HEK293 (cell line): ENCODE measurements around the gene RRP15.

Experiments used
- CTCF ChIA-PET: fragments of 350-600 bp; formaldehyde crosslinking; extraction: SDS; loops from one replicate; lab custom pipeline; 2021; ENCODE audit warnings: antibody characterized with exemption; lab: Yijun Ruan, JAX
- POLR2A ChIA-PET: fragments of 300-600 bp; formaldehyde crosslinking; extraction: SDS; loops from one replicate; lab custom pipeline; 2020; ENCODE audit warnings: antibody characterized with exemption, inconsistent platforms; lab: Yijun Ruan, JAX
- H3K27ac ChIP-seq: fragments of 200-500 bp; sonication (Bioruptor generic); 2 replicates; pipeline ENCODE4 v1.5.1; 2014; ENCODE audit warnings: low read depth, low read length, control low read depth, inconsistent platforms; ENCODE audit errors: extremely low read depth
- H3K36me3 ChIP-seq, 2 experiments: fragments of 200-500 bp in 1 of 2; sonication (Bioruptor generic) in 1 of 2; 1 replicate in 1 of 2; 2 replicates in 1 of 2; pipeline ENCODE4 v1.5.1; 2014 to 2017; ENCODE audit warnings: inconsistent platforms in 2 of 2, low read length in 2 of 2; ENCODE audit not compliant: control insufficient read depth in 2 of 2, insufficient read depth in 1 of 2
- H3K4me1 ChIP-seq: fragments of 200-500 bp; sonication (Bioruptor generic); 2 replicates; pipeline ENCODE4 v1.5.1; 2014; ENCODE audit warnings: mild to moderate bottlenecking, low read length, inconsistent platforms; ENCODE audit not compliant: control insufficient read depth, insufficient read depth
- H3K4me3 ChIP-seq: 2 replicates; pipeline ENCODE4 v1.5.1; 2011; ENCODE audit warnings: low read depth, mild to moderate bottlenecking, control low read depth, low read length, moderate library complexity
- H3K9me3 ChIP-seq: fragments of 200-500 bp; sonication (Bioruptor generic); 2 replicates; pipeline ENCODE4 v1.5.1; 2014; ENCODE audit warnings: low read depth, low read length, inconsistent platforms; ENCODE audit not compliant: control insufficient read depth, insufficient read depth
- BCL11A ChIP-seq: fragments of 450-650 bp; formaldehyde crosslinking; IDR thresholded peaks from 2 replicates; pipeline ENCODE4 v1.5.1; 2016; ENCODE audit warnings: low read depth, missing biosample characterization, missing genetic modification characterization
- FEZF1 ChIP-seq: fragments of 450-650 bp; formaldehyde crosslinking; IDR thresholded peaks from 2 replicates; pipeline ENCODE4 v1.5.1; 2016; ENCODE audit warnings: missing biosample characterization, missing genetic modification characterization
- HOXA7 ChIP-seq: sonication (generic); formaldehyde crosslinking; IDR thresholded peaks from 2 replicates; pipeline ENCODE4 v1.8.1; 2022; ENCODE audit warnings: missing genetic modification reagents, borderline replicate concordance
- KLF7 ChIP-seq: fragments of 450-650 bp; formaldehyde crosslinking; IDR thresholded peaks from 2 replicates; pipeline ENCODE4 v1.5.1; 2016; ENCODE audit warnings: missing biosample characterization, missing genetic modification characterization, borderline replicate concordance
- KLF8 ChIP-seq: fragments of 450-650 bp; formaldehyde crosslinking; IDR thresholded peaks from 2 replicates; pipeline ENCODE4 v1.5.1; 2016; ENCODE audit warnings: missing biosample characterization, missing genetic modification characterization
- KLF9 ChIP-seq: fragments of 450-650 bp; formaldehyde crosslinking; IDR thresholded peaks from 2 replicates; pipeline ENCODE4 v1.5.1; 2016; ENCODE audit warnings: missing biosample characterization, missing genetic modification characterization, low read depth
- PRDM1 ChIP-seq: fragments of 450-650 bp; formaldehyde crosslinking; IDR thresholded peaks from 2 replicates; pipeline ENCODE4; 2016; ENCODE audit warnings: missing biosample characterization, missing genetic modification characterization
- SP2 ChIP-seq: fragments of 450-650 bp; formaldehyde crosslinking; IDR thresholded peaks from 2 replicates; pipeline ENCODE4 v1.5.1; 2016; ENCODE audit warnings: missing biosample characterization, missing genetic modification characterization
- YY2 ChIP-seq: fragments of 450-650 bp; formaldehyde crosslinking; IDR thresholded peaks from 2 replicates; pipeline ENCODE4 v1.5.1; 2016; ENCODE audit warnings: missing biosample characterization, missing genetic modification characterization
- ZBTB8A ChIP-seq: fragments of 450-650 bp; formaldehyde crosslinking; IDR thresholded peaks from 2 replicates; pipeline ENCODE4 v1.5.1; 2016; ENCODE audit warnings: missing biosample characterization, missing genetic modification characterization
- ZNF121 ChIP-seq: fragments of 450-650 bp; formaldehyde crosslinking; IDR thresholded peaks from 2 replicates; pipeline ENCODE4 v1.5.1; 2016; ENCODE audit warnings: missing biosample characterization, missing genetic modification characterization
- ZNF140 ChIP-seq: fragments of 450-650 bp; formaldehyde crosslinking; IDR thresholded peaks from 2 replicates; pipeline ENCODE4 v1.5.1; 2016; ENCODE audit warnings: missing biosample characterization, missing genetic modification characterization
- ZNF394 ChIP-seq: fragments of 450-650 bp; formaldehyde crosslinking; IDR thresholded peaks from 2 replicates; pipeline ENCODE4 v1.5.1; 2016; ENCODE audit warnings: missing biosample characterization, missing genetic modification characterization, mild to moderate bottlenecking, moderate library complexity, borderline replicate concordance
- ZNF433 ChIP-seq: fragments of 450-650 bp; formaldehyde crosslinking; IDR thresholded peaks from 2 replicates; pipeline ENCODE4 v1.5.1; 2016; ENCODE audit warnings: missing biosample characterization, missing genetic modification characterization, low read depth
- ZNF48 ChIP-seq: fragments of 450-650 bp; formaldehyde crosslinking; IDR thresholded peaks from 2 replicates; pipeline ENCODE4 v1.5.1; 2016; ENCODE audit warnings: missing biosample characterization, missing genetic modification characterization
- ZNF610 ChIP-seq: fragments of 450-650 bp; formaldehyde crosslinking; IDR thresholded peaks from 2 replicates; pipeline ENCODE4 v1.5.1; 2016; ENCODE audit warnings: missing biosample characterization, missing genetic modification characterization, borderline replicate concordance
- ZNF707 ChIP-seq: fragments of 450-650 bp; formaldehyde crosslinking; IDR thresholded peaks from 2 replicates; pipeline ENCODE4 v1.5.1; 2016; ENCODE audit warnings: missing biosample characterization, missing genetic modification characterization
- ZNF792 ChIP-seq: fragments of 450-650 bp; formaldehyde crosslinking; IDR thresholded peaks from 2 replicates; pipeline ENCODE4 v1.5.1; 2016; ENCODE audit warnings: missing biosample characterization, missing genetic modification characterization
- ZSCAN16 ChIP-seq: fragments of 450-650 bp; formaldehyde crosslinking; IDR thresholded peaks from 2 replicates; pipeline ENCODE4 v1.5.1; 2016; ENCODE audit warnings: missing biosample characterization, missing genetic modification characterization
- ZSCAN23 ChIP-seq: fragments of 450-650 bp; formaldehyde crosslinking; IDR thresholded peaks from 2 replicates; pipeline ENCODE4 v1.5.1; 2016; ENCODE audit warnings: missing biosample characterization, missing genetic modification characterization
- ZXDB ChIP-seq: fragments of 450-650 bp; formaldehyde crosslinking; IDR thresholded peaks from 2 replicates; pipeline ENCODE4 v1.5.1; 2016; ENCODE audit warnings: missing biosample characterization, missing genetic modification characterization
- TF ChIP-seq, protein P1 (sequence below): fragments of 450-650 bp; formaldehyde crosslinking; IDR thresholded peaks from 2 replicates; pipeline ENCODE4 v1.5.1; 2016; ENCODE audit warnings: missing biosample characterization, missing genetic modification characterization
- TF ChIP-seq, protein P2 (sequence below): fragments of 450-650 bp; formaldehyde crosslinking; IDR thresholded peaks from 2 replicates; pipeline ENCODE4 v1.5.1; 2016; ENCODE audit warnings: missing biosample characterization, missing genetic modification characterization
- TF ChIP-seq, protein P3 (sequence below): fragments of 450-650 bp; formaldehyde crosslinking; IDR thresholded peaks from 2 replicates; pipeline ENCODE4 v1.5.1; 2016; ENCODE audit warnings: missing biosample characterization, missing genetic modification characterization

Gene RRP15

DNA sequence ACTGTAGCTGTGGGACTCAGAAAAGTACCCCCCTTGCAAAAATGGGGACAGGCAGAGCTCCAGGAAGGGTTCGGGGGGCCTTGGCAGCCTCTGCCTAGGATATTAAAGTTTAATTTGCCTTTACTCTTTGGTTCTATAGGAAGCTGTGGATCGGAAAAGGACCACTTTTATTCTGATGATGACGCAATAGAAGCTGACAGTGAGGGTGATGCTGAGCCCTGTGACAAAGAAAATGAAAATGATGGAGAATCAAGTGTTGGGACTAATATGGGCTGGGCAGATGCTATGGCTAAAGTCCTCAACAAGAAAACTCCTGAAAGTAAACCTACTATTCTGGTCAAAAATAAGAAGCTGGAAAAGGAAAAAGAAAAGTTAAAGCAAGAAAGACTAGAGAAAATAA lies 17.1 kb downstream of the RRP15 start:
- Histone ChIP-seq H3K27ac (no peak overlapping the region), H3K36me3 (peaks cover 0 to 13% of the 10 kb centered on the region in 2 experiments; a peak in 1 of 3 replicates)
- POLR2A ChIA-PET, result no interaction called here

DNA sequence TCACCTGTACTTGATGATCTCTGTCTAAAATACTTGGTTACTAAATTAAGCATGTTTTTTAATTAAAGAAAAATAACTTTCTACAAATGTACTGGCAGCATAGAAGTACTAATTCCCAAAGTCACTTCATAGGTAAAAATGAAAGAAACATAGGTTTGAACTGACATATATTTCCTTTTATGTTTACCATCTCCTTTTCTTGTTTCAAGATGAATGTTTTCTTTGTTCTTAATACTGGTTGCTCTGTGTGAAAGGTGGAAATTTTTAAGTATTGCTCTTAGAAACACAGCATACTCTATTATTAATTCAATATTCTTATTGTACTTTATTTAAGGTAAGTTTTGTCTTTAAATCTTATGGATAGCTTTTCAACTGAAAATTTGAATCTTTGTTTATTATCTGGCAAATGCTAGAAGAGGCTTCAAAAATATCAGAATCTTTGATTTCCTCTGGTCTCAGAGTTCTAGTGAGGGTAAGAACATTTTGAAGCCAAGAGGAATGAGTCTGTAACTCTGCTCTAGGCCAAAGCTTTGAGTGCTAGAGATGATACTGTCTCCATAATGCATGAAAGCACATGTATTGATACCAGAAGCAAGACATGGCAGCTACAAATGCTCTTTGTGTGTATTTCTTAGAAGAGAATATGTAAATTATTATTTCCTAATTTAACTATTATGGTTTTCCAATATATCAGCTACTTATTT lies 18.2 kb downstream of the RRP15 start:
- POLR2A ChIA-PET, result interaction anchor here (0.6 kb wide), 1 partner anchor 27 kb away, joined by 7 read pairs; no protein-coding TSS in a partner anchor
- H3K27ac ChIP-seq, result no peak overlapping the region

More for the DNA sequence above, 17.1 kb downstream of the RRP15 start:
- 0 out of 2 replicates have a peak, but pooled peaks have one; percentile 20 for TF ChIP-seq PRDM1 (tag by site-specific recombination)
- TF ChIP-seq, protein P1, sequence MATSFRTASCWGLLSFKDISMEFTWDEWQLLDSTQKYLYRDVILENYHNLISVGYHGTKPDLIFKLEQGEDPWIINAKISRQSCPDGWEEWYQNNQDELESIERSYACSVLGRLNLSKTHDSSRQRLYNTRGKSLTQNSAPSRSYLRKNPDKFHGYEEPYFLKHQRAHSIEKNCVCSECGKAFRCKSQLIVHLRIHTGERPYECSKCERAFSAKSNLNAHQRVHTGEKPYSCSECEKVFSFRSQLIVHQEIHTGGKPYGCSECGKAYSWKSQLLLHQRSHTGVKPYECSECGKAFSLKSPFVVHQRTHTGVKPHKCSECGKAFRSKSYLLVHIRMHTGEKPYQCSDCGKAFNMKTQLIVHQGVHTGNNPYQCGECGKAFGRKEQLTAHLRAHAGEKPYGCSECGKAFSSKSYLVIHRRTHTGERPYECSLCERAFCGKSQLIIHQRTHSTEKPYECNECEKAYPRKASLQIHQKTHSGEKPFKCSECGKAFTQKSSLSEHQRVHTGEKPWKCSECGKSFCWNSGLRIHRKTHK (tag by site-specific recombination), result no peak
- Histone ChIP-seq H3K9me3 (no peaks in the 10 kb centered on the region), H3K4me3 (no peak overlapping the region), H3K4me1 (peaks cover 18% of the 10 kb centered on the region)
- CTCF ChIA-PET, result interaction anchor here (0.6 to 0.7 kb wide), 2 partner anchors 478 to 906 kb away, joined by 3 to 7 read pairs; no protein-coding TSS in a partner anchor

DNA sequence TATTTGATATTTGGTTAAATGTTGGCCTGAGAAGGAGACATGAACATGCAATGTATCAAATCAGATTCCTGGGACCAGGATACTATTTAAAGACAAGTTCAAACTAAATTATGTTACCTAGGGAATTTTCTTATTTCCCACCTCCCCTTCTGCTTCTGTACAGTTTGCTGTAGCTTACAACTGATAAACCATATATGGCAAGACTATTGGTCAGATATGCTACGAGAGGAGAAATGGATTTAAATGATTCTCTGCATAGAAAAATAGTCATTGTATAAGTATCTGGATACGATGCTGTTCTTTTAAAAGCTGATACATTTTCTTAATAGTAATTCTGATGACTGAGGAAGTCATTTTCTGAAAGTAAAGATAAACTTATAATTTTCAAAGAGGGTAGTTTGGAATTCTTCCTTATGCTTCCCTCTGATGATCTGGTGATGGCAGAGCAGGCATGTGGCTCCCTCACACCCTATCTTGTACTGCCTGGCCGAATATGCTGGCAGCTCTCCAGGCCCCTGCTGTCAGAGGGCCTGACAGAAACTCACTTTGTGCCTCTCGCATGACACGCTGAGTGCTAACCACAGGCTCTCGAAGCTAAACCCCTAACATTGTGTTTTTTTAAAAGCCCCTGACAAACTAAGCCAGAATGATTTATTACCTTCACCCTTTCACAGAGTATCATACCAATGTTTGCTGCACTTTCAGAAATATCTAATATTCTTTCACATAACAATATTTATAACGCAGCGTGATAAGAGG lies 19.4 kb downstream of the RRP15 start:
- peaks cover 0 to 23% of the 10 kb centered on the region in 2 experiments; a peak in 1 of 3 replicates for H3K36me3 ChIP-seq
- ChIA-PET CTCF (interaction anchor here (0.7 to 1.6 kb wide), 4 partner anchors 15 to 161 kb away, joined by 3 to 7 read pairs (median 4); no protein-coding TSS in a partner anchor), POLR2A (no interaction called here)
- H3K9me3 ChIP-seq, result no peaks in the 10 kb centered on the region
- H3K27ac ChIP-seq, result no peak overlapping the region
- no peak overlapping the region for H3K4me3 ChIP-seq
- H3K4me1 ChIP-seq, result peaks cover 18% of the 10 kb centered on the region
- peak; percentile 42 for TF ChIP-seq ZBTB8A (tag by site-specific recombination)
- TF ChIP-seq SP2, result no peak
- no peak for TF ChIP-seq ZNF792 (tag by site-specific recombination)
- TF ChIP-seq KLF7, result no peak
- TF ChIP-seq ZNF394 (tag by site-specific recombination), result no peak
- TF ChIP-seq ZNF610 (tag by site-specific recombination), result no peak
- TF ChIP-seq HOXA7 (CRISPR knock-in tag), result no peak
- no peak for TF ChIP-seq ZSCAN23 (tag by site-specific recombination)
- TF ChIP-seq ZSCAN16 (tag by site-specific recombination), result peak; percentile 95
- no peak for TF ChIP-seq ZNF48
- TF ChIP-seq BCL11A (tag by site-specific recombination), result no peak
- TF ChIP-seq, protein P2, sequence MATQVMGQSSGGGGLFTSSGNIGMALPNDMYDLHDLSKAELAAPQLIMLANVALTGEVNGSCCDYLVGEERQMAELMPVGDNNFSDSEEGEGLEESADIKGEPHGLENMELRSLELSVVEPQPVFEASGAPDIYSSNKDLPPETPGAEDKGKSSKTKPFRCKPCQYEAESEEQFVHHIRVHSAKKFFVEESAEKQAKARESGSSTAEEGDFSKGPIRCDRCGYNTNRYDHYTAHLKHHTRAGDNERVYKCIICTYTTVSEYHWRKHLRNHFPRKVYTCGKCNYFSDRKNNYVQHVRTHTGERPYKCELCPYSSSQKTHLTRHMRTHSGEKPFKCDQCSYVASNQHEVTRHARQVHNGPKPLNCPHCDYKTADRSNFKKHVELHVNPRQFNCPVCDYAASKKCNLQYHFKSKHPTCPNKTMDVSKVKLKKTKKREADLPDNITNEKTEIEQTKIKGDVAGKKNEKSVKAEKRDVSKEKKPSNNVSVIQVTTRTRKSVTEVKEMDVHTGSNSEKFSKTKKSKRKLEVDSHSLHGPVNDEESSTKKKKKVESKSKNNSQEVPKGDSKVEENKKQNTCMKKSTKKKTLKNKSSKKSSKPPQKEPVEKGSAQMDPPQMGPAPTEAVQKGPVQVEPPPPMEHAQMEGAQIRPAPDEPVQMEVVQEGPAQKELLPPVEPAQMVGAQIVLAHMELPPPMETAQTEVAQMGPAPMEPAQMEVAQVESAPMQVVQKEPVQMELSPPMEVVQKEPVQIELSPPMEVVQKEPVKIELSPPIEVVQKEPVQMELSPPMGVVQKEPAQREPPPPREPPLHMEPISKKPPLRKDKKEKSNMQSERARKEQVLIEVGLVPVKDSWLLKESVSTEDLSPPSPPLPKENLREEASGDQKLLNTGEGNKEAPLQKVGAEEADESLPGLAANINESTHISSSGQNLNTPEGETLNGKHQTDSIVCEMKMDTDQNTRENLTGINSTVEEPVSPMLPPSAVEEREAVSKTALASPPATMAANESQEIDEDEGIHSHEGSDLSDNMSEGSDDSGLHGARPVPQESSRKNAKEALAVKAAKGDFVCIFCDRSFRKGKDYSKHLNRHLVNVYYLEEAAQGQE (tag by site-specific recombination), result no peak
- no peak for TF ChIP-seq KLF9 (tag by site-specific recombination)
- TF ChIP-seq YY2 (tag by site-specific recombination), result no peak
- peak; percentile 83 for TF ChIP-seq FEZF1 (tag by site-specific recombination)
- TF ChIP-seq ZNF433 (tag by site-specific recombination), result no peak
- TF ChIP-seq ZNF140, result no peak
- TF ChIP-seq, protein P3, sequence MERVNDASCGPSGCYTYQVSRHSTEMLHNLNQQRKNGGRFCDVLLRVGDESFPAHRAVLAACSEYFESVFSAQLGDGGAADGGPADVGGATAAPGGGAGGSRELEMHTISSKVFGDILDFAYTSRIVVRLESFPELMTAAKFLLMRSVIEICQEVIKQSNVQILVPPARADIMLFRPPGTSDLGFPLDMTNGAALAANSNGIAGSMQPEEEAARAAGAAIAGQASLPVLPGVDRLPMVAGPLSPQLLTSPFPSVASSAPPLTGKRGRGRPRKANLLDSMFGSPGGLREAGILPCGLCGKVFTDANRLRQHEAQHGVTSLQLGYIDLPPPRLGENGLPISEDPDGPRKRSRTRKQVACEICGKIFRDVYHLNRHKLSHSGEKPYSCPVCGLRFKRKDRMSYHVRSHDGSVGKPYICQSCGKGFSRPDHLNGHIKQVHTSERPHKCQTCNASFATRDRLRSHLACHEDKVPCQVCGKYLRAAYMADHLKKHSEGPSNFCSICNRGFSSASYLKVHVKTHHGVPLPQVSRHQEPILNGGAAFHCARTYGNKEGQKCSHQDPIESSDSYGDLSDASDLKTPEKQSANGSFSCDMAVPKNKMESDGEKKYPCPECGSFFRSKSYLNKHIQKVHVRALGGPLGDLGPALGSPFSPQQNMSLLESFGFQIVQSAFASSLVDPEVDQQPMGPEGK, result peak; percentile 46; the same call in 1 of the 2 replicates
- TF ChIP-seq KLF8 (tag by site-specific recombination), result no peak

More for the DNA sequence above, 18.2 kb downstream of the RRP15 start:
- peaks cover 0 to 17% of the 10 kb centered on the region in 2 experiments; a peak in 1 of 3 replicates for H3K36me3 ChIP-seq
- no peaks in the 10 kb centered on the region for H3K9me3 ChIP-seq
- TF ChIP-seq ZNF707 (tag by site-specific recombination) (no peak), ZNF121 (tag by site-specific recombination) (no peak), ZXDB (tag by site-specific recombination) (no peak)
- H3K4me3 ChIP-seq, result no peak overlapping the region
- CTCF ChIA-PET, result interaction anchor here (0.5 kb wide), 1 partner anchor 165 kb away, joined by 3 read pairs; no protein-coding TSS in a partner anchor
- H3K4me1 ChIP-seq, result peaks cover 18% of the 10 kb centered on the region
